GM18520 (cell line): ENCODE results near the gene RAPH1.
"Not testable (repeated sequence)": the region's sequence is repeated elsewhere in the genome, so short reads cannot be mapped to it uniquely, and the experiment has no call there.

ENCODE experiments used
- ATAC-seq: cut with Tn5 transposase; IDR thresholded peaks from one replicate; pipeline ENCODE4 v1.9.1; 2021; ENCODE audit not compliant: unreplicated experiment

RAPH1 gene

DNA sequence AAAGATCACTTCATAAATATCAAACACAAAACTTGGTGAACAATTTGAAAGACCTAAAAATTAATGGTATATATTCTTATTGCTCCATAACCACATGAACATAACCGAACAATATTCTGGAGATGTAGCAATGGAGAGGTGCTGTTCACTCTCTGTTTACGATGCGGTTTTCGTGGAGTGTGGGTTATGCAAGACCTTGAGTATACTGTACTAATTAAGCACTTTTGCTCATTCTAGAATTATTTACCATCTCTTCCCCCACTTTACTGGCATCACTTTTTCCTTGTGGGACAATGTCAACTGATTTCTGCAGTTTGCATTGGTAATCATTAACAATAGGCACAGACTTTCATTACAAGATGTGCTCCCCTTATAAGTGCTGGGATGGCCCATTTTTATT is 97.6 kb downstream of the RAPH1 start:
- no peak for ATAC-seq

DNA sequence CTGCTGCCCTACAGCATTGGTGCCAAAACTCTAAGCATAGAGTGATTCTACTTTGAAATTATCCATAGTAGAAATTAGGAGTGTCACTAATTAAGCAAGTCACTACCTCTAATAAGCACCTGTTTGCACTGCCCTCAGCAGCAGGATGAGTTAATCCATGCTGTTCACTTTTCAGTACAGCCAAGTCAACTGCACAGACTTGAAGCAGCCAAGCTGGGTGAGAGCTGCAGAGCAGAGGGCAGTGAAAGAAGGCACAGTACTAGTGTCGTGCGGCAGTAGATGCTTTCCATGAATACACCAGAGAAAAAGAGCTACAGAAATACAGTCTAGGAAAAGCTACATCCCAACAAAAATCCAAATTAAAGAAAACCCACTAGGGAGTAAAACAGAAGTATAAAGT is 98.6 kb downstream of the RAPH1 start:
- no peak for ATAC-seq

DNA sequence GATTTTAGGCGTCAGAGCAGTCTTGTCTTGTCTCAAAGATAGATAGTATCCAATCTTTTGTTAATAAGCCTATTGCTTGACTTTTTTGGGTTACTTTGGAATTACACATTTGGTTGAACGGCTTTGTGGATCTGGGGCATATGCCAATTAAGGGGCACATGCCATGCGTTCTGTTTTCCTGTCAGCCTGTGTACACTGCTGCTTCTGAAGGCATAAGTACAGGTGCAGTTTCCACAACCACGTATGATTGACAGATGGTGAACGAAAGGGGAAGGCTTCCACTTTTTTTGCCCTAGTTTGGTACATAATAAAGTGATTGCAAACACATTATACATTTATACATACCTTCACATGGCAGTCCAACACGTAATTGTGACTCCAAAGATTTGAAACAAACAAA is 102.3 kb downstream of the RAPH1 start:
- no peak for ATAC-seq

DNA sequence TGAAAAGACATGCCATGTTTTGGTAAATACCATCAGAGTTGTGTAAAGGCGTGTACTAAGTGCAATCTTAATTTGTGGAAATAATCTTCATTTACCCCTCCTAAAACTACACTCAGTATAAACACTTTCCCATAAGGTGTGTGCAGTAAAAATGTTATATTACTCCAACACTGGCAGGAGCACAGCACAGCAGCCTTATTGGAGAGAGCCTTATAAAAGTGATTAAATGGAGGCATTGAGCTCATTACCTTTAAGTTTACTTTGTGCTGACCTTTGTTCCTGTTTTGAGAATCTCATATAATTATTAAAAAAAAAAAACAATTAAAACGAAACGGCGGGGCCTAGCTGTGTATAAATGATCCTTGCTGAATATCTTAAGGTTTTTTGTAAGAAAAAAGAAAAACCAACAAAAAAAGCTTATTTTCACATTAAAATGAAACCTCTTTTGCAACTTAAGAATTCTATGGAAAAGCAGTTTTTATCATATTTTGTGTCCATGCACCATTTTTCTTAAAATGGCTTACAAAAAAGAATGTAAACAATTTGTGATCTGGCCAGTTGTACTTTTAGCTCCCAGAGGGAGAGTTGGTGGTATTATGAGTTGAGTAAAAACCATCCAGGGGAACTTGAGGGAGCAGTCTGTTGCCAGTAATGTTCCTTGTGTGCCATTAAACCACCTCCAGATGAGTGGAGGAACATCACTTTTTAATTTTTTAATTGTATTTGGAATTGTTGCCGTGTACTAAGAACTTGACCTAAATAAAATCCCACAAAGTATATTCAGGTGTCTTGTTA is 103.5 kb downstream of the RAPH1 start:
- no peak for ATAC-seq

DNA sequence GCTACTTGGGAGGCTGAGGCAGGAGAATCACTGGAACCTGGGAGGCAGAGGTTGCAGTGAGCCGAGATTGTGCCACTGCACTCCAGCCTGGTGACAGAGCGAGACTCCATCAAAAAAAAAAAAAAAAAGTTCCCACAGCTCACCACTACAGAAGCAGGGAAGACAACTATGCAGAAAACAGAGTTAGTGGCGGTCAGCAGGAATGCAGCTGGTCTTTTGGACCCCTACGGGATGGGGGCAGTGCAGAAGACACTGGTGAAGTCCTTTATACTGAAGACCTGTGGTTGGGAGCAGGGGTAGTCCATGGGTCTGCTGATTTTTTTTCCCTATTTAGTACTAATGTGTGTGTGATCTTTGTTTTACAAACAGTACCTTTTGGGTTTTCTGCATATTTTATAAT is 105.5 kb downstream of the RAPH1 start:
- ATAC-seq, result not testable (repeated sequence)

DNA sequence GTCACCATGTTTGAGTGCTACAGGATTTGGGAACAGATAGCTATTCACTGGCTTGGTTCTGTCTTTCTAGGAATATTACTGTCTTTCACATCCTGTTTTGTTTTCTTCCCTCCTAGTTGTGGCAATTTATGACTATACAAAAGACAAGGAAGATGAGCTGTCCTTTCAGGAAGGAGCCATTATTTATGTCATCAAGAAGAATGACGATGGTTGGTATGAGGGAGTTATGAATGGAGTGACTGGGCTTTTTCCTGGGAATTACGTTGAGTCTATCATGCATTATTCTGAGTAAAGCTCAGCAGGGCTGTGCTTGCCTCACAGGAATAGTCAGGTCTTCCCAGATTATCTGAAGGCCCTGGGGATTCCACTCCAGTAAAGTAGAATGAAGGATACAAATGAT is 108.0 kb downstream of the RAPH1 start:
- no peak for ATAC-seq

DNA sequence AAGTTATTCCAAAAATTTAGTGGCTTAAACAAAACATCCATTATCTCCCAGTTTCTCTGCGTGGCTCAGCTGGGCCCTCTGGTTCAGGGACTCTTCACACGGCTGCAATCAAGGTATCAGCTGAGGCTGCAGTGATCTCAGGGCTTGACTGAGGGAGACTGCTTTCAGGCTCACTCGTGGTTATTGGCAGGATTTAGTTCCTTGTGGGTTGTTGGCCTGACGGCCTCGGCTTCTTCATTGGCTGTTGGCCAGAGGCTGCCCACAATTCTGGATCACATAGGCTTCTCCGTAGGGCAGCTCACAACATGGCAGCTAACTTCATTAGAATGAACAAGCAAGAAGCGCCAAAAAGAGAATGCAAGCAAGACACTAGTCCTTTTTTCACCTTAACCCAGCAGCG is 116.8 kb downstream of the RAPH1 start:
- no peak for ATAC-seq

DNA sequence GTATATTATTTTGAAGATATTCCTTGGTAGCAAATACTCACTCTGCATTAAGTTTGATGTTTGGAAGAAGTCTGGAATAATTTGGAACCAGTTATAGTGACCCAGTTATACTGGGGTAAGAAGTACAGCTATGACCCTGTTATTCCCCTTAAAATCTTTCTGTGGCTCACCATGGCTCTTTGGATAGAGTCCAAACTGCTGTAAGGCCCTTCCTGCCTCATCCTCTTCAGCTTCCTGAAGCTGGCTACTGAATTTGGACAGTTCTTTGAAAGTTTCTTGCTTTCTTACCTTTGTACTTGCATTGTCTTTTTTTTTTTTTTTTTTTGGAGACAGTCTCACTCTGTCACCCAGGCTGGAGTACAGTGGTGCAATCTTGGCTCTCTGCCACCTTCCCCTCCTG is 121.3 kb downstream of the RAPH1 start:
- ATAC-seq, result no peak

DNA sequence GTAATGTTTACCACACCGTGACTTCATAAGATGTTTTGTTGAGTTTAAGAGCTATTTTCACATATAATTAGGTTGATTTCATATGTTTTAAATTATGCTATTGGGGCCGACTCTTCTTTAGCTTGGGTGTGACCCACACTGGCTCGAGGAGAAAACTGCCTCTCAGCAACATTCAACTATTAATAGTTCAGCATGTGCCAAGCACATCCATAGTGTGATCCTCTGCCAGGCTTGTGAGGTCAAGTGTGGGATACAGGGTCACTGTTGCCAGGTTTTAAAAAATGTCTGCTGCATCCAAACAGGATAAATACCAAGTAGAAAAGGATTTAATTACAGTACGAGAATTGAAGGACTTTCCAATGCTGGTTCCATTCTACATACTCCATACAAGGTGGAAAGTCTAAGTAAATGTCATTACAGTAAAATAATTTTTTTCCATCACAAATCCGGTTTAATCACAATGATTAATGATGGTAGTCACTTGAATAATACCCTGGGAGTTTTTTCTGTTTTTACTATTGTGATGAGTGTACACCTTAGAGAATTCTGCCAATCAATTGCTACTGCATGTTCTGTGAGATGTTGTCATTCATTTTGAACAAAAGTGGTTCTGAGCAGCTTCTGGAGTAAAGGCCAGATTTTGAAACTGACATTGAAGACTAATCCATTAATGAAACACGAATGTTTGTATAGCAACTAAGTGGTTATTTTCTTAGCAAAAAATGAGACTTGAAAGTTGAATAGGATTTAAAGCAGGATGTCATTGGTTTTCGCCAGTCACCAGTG is 122.4 kb downstream of the RAPH1 start:
- no peak for ATAC-seq

DNA sequence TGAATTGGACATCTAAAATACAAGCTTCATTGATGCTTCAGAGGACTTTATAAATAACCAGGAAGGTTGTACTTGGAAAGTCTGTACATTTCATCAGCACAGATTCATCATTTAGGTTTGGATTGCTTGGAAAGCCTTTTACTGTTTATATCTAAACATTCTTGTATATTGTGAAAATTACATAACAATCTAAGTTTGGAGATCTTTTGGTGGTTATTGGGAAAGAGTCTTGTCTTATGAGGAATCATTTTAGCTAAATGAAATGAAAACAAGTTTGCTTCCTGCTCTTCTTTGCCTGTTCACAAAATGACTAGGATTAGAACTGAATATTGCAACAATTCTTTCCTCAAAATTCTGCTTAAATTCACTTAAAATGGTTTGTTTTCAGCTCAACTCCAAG is 127.6 kb downstream of the RAPH1 start:
- ATAC-seq, result no peak

DNA sequence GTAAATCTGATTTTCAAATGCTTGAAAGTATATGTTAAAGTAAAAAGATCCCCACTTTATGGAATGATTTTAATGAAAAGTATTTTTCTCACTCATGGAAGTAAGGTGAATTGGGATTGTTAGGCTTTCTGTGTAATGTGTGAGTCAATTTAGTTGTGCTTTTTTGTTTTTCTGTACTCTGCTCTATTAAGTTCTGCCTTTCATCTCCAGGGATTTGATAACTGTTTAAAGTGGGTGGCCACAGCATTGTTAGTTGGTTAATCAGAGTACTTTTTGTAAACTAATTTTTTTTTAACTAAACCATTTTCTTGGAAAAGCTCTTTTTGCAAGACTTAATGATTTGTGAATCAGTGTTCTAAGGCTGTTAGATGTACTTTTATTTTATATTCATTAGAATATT is 130.1 kb downstream of the RAPH1 start:
- no peak for ATAC-seq

DNA sequence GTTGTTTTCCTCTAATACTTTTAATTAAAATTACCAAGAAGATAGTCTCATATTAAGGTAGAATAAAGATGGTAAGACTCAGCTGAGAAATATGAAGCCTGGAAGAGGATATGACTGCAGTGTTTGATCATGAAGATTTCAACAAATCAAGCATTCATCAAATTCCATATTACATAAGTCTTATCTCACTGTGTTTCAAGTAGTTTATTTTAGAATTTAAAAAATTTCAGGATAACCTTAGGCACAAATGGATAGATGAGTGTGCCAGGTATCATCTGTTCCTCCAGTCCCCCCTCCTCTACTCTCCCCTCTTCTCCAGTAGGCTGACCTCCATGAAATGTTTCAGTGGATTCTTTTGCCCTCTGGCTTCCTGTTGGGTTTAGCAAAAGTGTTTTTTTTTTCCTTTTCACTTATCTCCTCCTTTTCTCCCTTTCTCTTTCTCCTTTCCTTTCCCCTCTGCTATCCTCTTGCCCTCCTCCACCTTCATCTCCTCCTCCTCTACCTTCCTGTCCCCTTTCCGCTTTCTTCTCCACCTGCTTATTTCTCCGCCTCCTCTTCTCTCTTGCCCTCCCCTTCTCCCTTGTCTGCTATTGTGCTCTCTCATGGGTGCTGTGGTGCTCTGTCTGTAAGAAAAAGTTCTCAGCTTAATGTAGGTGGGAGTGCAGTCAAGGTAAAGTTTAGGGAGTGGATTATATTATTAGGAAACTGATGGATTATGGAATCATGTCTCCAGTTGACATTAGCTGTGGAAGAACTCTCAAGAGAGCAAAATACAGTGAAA is 134.1 kb downstream of the RAPH1 start:
- ATAC-seq, result no peak

DNA sequence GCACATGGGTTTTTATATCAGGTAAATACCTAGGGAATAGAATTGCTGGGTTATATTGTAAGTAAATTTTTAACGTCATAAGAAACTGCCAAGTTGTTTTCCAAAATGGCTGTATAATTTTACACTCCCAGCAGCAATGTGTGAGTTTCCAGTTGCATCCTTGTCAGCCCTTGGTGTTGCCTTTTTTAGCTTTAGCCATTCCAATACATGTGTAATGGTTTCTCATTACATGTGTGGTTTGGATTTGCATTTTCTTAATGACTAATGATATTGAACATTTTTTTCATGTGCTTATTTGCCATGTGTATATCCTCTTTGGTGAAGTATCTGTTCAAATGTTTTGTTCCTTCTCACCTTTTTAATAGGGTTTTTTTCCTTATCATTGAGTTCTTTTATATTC is 136.1 kb downstream of the RAPH1 start:
- ATAC-seq, result no peak

DNA sequence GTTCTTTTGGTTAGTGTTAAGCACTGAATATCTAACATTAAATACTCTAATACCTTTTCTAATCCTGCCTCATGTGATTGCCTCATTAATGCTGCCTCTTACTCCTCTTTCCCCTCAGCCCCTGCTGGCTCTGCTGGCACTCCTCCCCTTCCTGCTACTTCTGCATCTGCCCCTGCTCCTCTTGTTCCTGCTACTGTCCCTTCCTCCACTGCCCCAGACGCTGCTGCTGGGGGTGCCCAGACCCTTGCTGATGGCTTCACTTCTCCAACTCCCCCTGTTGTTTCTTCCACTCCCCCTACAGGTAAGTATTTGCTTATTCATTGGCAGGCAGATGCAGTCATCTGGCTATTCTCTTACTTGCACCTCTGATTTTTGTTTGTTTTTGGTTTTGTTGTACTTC is 138.4 kb downstream of the RAPH1 start:
- ATAC-seq, result no peak

DNA sequence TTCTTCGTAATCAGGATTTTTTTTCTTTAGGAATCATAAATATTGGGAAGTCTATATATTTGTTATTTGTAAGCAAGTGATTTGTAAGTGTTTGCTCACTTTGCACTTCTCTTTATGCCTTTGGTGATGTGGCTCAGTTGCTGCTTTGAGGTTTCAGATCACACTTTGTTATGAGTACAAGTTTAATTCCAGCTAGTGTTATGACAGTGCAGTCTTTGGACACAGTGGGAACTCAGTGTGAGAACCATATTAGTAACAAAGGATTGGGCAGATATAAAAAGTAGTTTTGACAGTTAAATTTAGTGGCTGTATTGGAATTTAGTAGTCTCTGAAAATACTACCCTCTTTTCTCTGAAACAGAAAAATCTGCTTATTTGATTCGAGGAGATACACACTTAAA is 139.2 kb downstream of the RAPH1 start:
- no peak for ATAC-seq

DNA sequence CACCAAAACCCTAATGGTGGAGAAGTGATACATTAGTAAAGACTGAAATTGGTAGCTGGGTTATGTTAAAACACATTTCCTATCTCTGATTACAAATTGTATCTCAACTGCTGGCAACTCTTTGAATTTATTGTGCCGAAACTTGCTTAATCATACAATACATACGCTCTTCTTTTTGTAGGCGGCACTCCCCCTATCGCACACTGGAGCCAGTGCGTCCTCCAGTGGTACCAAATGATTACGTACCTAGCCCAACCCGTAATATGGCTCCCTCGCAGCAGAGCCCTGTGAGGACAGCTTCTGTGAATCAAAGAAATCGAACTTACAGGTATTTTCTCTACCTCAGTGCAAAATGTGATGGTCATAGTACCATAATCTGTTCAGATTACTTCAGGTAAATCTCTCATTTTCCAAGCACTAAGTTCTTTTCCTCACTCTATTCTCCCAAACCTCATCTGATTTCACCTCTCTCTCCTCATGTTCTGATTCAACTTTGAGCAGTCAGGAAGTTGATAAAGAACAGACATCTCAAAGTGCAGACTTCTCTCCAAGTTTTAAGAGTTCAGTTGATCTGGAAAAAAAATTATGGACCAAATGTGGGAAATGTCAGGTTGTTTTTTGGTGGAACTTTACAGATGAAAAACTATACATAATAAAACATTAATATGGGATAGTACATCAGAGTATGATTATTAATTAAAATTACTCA is 140.4 kb downstream of the RAPH1 start:
- ATAC-seq, result no peak

DNA sequence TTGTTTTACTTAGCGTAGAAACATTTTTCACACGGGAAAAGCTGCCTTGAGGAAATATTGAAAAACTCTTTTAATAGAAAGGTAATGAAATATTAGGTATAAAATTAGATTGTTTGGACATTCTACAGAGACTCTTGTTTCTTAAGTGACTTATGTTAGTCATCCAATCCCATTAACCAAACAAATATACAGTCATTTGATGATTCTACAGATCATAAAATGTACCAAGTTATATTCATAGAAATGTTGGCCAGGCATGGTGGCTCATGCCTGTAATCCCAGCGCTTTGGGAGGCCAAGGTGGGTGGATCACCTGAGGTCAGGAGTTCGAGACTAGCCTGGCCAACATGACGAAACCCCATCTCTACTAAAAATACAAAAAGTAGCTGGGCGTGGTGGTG is 146.9 kb downstream of the RAPH1 start:
- not testable (repeated sequence) for ATAC-seq

DNA sequence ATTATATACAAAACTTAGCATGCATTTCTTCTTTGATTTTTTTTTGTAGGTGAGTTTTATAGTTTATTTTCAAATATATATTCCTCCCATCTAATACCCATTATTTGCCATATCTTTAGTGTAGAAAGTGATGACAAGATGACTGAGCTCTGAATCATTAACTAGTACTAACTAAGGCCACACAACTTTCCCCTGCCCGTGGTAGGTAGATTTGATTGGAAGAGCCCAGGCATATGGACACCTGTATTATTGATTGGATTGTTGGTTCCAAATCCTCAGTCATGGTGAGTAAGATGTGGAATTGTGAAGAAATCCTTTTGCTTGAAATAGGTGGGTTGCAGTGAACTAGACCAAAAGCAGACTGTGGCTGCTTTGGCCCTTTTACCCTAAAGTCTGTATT is 152.1 kb downstream of the RAPH1 start:
- ATAC-seq, result no peak

DNA sequence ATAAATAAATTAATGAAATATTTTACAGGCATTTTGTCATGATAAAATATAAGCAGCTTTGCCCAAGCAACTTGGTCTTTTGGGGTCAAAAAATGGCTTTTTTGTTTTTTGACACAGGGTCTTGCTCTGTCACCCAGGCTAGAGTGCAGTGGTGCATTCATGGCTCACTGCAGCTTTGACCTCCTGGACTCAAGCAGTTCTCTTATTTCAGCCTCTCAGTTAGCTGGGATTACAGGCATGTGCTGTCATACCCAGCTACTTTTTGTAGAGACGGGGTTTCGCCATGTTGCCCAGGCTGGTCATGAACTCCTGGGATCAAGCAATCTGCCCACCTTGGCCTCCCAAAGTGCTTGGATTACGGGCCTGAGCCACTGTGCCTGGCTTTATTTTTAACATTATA is 155.9 kb downstream of the RAPH1 start:
- no peak for ATAC-seq

DNA sequence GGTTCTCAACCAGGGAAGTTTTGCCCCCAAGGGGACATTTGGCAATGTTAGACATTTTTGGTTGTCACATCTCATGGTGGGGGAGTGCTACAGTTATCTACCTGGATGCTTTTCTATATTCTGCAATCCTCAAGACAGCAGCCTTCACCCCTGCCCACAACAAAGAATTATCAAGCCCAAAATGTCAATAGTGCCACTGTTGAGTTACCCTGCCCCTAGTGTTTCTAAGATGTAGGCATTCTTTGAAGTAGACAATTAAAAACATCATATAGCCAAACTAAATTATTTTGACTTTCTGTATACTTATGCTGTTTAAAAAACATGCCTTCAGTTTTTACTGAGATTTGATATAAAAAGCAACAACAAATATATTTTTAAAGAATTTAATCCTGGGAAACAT is 158.9 kb downstream of the RAPH1 start:
- no peak for ATAC-seq

DNA sequence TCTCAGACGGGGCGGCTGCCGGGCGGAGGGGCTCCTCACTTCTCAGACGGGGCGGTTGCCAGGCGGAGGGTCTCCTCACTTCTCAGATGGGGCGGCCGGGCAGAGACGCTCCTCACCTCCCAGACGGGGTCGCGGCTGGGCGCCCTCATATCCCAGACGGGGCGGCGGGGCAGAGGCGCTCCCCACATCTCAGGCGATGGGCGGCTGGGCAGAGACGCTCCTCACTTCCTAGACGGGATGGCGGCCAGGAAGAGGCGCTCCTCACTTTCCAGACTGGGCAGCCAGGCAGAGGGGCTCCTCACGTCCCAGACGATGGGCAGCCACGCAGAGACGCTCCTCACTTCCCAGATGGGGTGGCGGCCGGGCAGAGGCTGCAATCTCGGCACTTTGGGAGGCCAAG is 162.4 kb downstream of the RAPH1 start:
- not testable (repeated sequence) for ATAC-seq
